T-cell (primary cell): ENCODE measurements around the gene ZNF598. TPM values are rescaled to one million over a fixed set of nuclear protein-coding genes. Genes with fewer than 3 reads are reported as not detected.
A peak's percentile ranks its signal among the peaks of the same experiment; 100 is the strongest.

ENCODE experiments used
- ATAC-seq, 4 experiments: fragments of 200-7000 bp in 3 of 4; fragments of 150-1000 bp in 1 of 4; cut with Tn5 transposase; replicated peaks in 1 of 4; 1 replicate in 3 of 4; 2 replicates in 1 of 4; pipeline ENCODE4 v1.10.0; 2021; ENCODE audit warnings: moderate library complexity in 3 of 4, mild to moderate bottlenecking in 2 of 4, moderate number of reproducible peaks in 1 of 4
- CTCF ChIA-PET, 2 donors: fragments of 300-600 bp; sonication (Branson Sonifier 250); formaldehyde crosslinking; loops; one replicate each; lab custom pipeline; 2022; ENCODE audit warnings: antibody characterized with exemption in 2 of 2; lab: Charles Lee
- POLR2A ChIA-PET, 2 donors: fragments of 300-600 bp; sonication (Branson Sonifier 250); formaldehyde crosslinking; loops; one replicate each; lab custom pipeline; 2022; ENCODE audit warnings: antibody characterized with exemption in 2 of 2; lab: Charles Lee
- DNase-seq, 35 experiments: peaks; one replicate each; pipeline versions ENCODE4 v3.0.0 to v3.0.0-alpha.2; 2013 to 2023
- H3K27ac ChIP-seq: one replicate; pipeline ENCODE4 v1.5.1; 2013; ENCODE audit warnings: low read length
- H3K27me3 ChIP-seq, 2 experiments: replicated peaks in 1 of 2; 1 replicate in 1 of 2; 2 replicates in 1 of 2; pipeline versions ENCODE4 v1.6.1 to v1.7.0; 2013; ENCODE audit warnings: low read length in 1 of 2, mixed read lengths in 1 of 2; ENCODE audit not compliant: control insufficient read depth in 2 of 2, insufficient read depth in 2 of 2; ENCODE audit errors: extremely low read depth in 1 of 2
- H3K36me3 ChIP-seq, 2 donors: 1 replicate in 1 of 2; 2 replicates in 1 of 2; pipeline versions ENCODE4 v1.6.1 to v1.7.0; 2013; ENCODE audit warnings: low read length in 1 of 2; ENCODE audit not compliant: control insufficient read depth in 2 of 2, insufficient read depth in 1 of 2; ENCODE audit errors: extremely low read depth in 1 of 2
- H3K4me1 ChIP-seq, 2 experiments: 1 replicate in 1 of 2; 2 replicates in 1 of 2; pipeline versions ENCODE4 v1.6.1 to v1.7.0; 2013; ENCODE audit warnings: low read length in 2 of 2, mixed read lengths in 1 of 2; ENCODE audit not compliant: insufficient read depth in 2 of 2, control insufficient read depth in 1 of 2; ENCODE audit errors: extremely low read depth in 1 of 2
- H3K4me3 ChIP-seq, 2 donors: 1 replicate in 1 of 2; 2 replicates in 1 of 2; pipeline versions ENCODE4 v1.5.1 to v1.7.0; 2013; ENCODE audit warnings: mild to moderate bottlenecking in 2 of 2, low read length in 1 of 2, moderate library complexity in 1 of 2; ENCODE audit not compliant: control insufficient read depth in 1 of 2; ENCODE audit errors: extremely low read depth in 1 of 2
- H3K9me3 ChIP-seq: 2 replicates; pipeline ENCODE4 v1.7.0; 2013
- H3K27ac Mint-ChIP-seq, 2 donors: one replicate each; pipeline ENCODE4 v1.8.0; 2020 to 2021; ENCODE audit warnings: mild to moderate bottlenecking in 2 of 2, mixed read lengths in 2 of 2
- H3K27me3 Mint-ChIP-seq, 2 donors: one replicate each; pipeline ENCODE4 v1.8.0; 2021 to 2022; ENCODE audit warnings: mixed read lengths in 2 of 2
- H3K36me3 Mint-ChIP-seq: one replicate; pipeline ENCODE4 v1.8.0; 2021; ENCODE audit warnings: mixed read lengths
- H3K4me1 Mint-ChIP-seq, 3 donors: one replicate each; pipeline ENCODE4 v1.8.0; 2020 to 2022; ENCODE audit warnings: mixed read lengths in 3 of 3, mild to moderate bottlenecking in 1 of 3
- H3K4me3 Mint-ChIP-seq, 3 donors: one replicate each; pipeline ENCODE4 v1.8.0; 2020 to 2022; ENCODE audit warnings: mild to moderate bottlenecking in 3 of 3, mixed read lengths in 3 of 3, moderate library complexity in 3 of 3
- H3K9me3 Mint-ChIP-seq, 3 donors: one replicate each; pipeline ENCODE4 v1.8.0; 2020 to 2022; ENCODE audit warnings: mixed read lengths in 3 of 3
- WGBS: methylation state at CpG from one replicate; pipeline ENCODE4 v1.1.5; 2013; ENCODE audit warnings: missing lambda C conversion rate; ENCODE audit not compliant: insufficient coverage; 5-methylcytosine and 5-hydroxymethylcytosine counted together
- total RNA-seq, 35 experiments: library from RNA in 6 of 35; stranded (reverse) in 6 of 35; fragments of 120-200 nt in 1 of 35; gene quantifications; one replicate each; pipeline versions ENCODE4 v1.2.1 to v1.2.4 and lab custom pipeline; 2013 to 2026

The ZNF598 gene
- total RNA-seq, 5 donors from 2014 or later (not counting 1 experiment from before 2014, with no cell fraction given) = 44.3 to 73.7 (median 68.8) TPM

DNA sequence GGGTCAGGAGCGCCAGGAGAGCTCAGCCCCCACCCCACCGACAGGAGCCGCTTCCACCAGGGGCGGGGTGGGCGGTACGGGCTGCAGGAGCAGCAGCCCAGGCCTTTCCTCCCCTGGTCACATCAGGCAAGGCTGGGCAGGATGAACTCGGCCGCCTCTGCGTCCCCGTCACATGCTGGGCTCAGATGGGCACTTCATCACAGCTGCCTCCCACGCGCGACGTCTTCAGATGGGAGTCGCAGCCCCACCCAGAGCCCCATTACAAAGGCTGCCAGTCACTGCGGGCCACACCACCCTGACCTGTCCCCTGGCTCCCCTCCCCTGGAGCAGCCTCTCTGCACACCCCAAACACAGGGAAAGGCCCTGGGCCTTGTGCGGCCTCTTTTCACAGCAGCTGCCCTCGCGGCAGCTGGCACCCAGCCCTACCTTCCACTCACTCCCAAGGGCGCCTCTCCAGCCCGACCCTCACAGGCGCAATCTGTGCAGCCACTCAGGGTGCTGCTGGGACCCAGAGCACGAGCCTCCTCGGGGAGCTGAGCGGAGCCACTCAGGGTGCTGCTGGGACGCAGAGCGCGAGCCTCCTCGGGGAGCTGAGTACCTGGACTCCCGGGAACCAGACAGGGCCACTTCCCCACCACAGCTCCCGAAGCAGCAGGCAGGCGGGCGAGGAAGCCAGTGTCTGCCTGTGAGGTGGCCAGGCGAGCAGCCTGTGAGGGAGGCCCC lies 4.7 kb downstream of the ZNF598 start:
- DNase-seq (no peak), ATAC-seq (no peak)
- Histone ChIP-seq H3K27me3 (no peaks in the 10 kb centered on the region), H3K36me3 (peaks cover 21 to 37% of the 10 kb centered on the region in 2 donors), H3K4me3 (no peak overlapping the region), H3K4me1 (peaks cover 14 to 61% of the 10 kb centered on the region in 2 experiments), H3K9me3 (no peaks in the 10 kb centered on the region), H3K27ac (no peak overlapping the region)
- Mint-ChIP-seq H3K9me3 (no peaks in the 10 kb centered on the region), H3K27ac (no peak overlapping the region), H3K36me3 (peaks cover 8% of the 10 kb centered on the region), H3K4me3 (no peak overlapping the region), H3K27me3 (no peaks in the 10 kb centered on the region), H3K4me1 (peaks cover 36 to 45% (median 37%) of the 10 kb centered on the region in 3 donors)
- WGBS = 90% methylated on average over 27 of the region's 34 CpGs
- ChIA-PET POLR2A (interaction anchor here (0.5 to 0.9 kb wide), 2 partner anchors 40 to 517 kb away, joined by 3 to 4 read pairs; partner anchors contain the start of gene RPS2 (in 1 of the 2)), CTCF (interaction anchor here (0.6 to 1.5 kb wide), 5 partner anchors 12 to 150 kb away, joined by 3 to 6 read pairs (median 4); partner anchors contain the start of genes MSRB1 (in 1 of the 2) and TRAF7 (in 1 of the 2))

DNA sequence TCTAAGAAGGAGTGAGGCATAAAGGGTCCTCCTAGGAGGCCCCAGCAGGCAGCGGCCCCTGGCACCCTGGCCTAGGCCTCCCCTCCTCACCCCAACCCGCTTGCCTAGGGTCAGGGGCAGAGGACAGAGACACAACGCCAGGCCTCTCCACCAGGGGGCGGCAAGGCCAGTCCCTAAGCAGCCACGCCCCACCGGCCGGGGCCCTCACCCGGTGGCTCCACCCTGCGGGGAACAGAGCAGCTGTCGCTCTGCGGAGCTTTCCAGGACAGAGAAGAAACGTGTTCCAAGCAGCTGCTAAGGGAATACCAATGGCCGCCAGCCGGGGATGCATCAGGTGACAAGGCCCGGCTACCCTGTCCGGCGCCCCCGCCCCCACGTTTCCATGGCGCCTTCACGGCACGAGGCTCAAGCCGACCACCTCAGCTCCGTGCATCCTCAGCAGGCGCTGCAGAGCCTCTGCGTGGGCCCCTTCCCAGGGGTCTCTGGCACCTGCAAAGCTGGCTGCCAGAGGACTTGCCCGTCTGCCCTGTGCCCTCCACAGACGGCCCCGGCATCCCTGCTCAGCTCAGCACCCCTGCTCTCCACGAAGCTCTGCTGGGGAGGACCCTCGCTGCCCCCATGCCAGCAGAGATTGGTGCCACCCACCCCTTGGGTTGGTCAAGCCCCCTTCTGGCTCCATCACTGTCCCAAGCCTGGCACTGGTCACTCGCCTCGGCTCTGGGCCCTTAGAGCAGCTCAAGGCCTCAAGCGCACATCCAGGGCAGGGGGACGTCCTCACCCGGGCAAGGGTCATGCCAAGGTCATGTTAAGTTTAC lies 5.6 kb downstream of the ZNF598 start:
- H3K27ac Mint-ChIP-seq = no peak overlapping the region
- ATAC-seq = peak; percentile 88 to 93 (median 90)
- ChIA-PET POLR2A (interaction anchor here (0.5 to 0.9 kb wide), 2 partner anchors 39 to 518 kb away, joined by 3 to 4 read pairs; partner anchors contain the start of gene RPS2 (in 1 of the 2)), CTCF (interaction anchor here (0.6 to 1.5 kb wide), 7 partner anchors 12 to 586 kb away, joined by 3 to 8 read pairs (median 4); partner anchors contain the start of genes MSRB1 (in 1 of the 2) and TRAF7 (in 1 of the 2))
- peak; percentile 67 to 91 (median 83) for DNase-seq
- WGBS = 41% methylated on average over 32 of the region's 36 CpGs
- H3K4me1 Mint-ChIP-seq = peaks cover 36 to 45% (median 36%) of the 10 kb centered on the region in 3 donors
- H3K4me3 Mint-ChIP-seq = no peak overlapping the region
- peaks cover 8% of the 10 kb centered on the region for H3K36me3 Mint-ChIP-seq
- H3K4me1 ChIP-seq = peaks cover 13 to 59% of the 10 kb centered on the region in 2 experiments
- no peaks in the 10 kb centered on the region for H3K9me3 Mint-ChIP-seq
- no peak overlapping the region for H3K4me3 ChIP-seq
- H3K27me3 Mint-ChIP-seq = no peaks in the 10 kb centered on the region
- no peaks in the 10 kb centered on the region for H3K27me3 ChIP-seq
- H3K36me3 ChIP-seq = peaks cover 26 to 46% of the 10 kb centered on the region in 2 donors
- no peaks in the 10 kb centered on the region for H3K9me3 ChIP-seq
- no peak overlapping the region for H3K27ac ChIP-seq

GRCh38 chr16:2003231-2003826 lies 6.3 kb downstream of the ZNF598 start:
- H3K27ac Mint-ChIP-seq = no peak overlapping the region
- WGBS = 86% methylated on average over 3 of the region's 8 CpGs
- POLR2A ChIA-PET = no interaction called here

DNA sequence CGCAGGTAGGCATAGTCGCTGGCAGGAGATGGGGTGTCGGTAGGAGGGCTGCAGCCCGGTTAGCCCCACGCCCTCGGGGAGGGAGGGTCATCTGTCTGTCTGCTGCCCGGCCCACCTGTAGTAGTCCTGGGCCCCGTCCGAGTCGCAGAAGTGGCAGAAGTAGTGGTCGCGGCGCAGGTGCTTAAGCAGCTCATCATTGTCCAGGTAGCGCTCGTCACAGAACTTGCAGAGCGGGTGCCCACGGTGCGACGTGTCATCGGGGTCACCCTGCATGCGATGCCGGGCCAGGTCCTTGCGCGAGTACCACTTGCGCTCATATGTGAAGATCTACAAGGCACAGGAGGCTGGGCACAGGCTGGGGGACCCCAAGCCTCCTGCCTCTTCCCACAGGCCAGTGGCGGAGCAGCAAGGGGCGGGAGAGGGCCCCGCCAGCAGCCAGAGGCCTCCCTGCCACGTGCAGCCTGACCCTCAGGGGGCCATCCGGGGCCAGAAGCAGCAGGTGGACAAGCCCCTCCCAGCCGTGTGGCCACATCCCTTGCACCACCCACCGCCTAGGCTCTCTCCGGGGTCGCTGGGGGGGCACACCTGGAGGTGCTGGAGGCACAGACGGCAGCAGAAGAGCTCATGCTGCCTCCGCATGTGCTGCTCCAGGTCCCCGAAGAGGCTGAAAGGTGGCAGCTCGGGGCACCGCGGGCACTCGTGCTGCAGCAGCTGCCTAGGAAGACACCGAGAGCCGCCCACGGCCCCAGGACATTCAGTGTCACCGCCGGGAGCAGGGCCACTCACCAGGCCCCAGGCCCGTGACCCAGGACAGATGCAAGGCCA lies 7.0 kb downstream of the ZNF598 start:
- Histone ChIP-seq H3K27me3 (no peaks in the 10 kb centered on the region), H3K27ac (no peak overlapping the region), H3K4me1 (peaks cover 2 to 45% of the 10 kb centered on the region in 2 experiments), H3K36me3 (peaks cover 28 to 59% of the 10 kb centered on the region in 2 donors), H3K9me3 (no peaks in the 10 kb centered on the region), H3K4me3 (no peak overlapping the region)
- ChIA-PET POLR2A (no interaction called here), CTCF (interaction anchor here in 1 of 2 donors (0.8 to 1.1 kb wide), 2 partner anchors 150 to 153 kb away, joined by 3 read pairs; partner anchors contain the start of gene TRAF7)
- H3K27ac Mint-ChIP-seq = no peak overlapping the region
- no peaks in the 10 kb centered on the region for H3K27me3 Mint-ChIP-seq
- WGBS = 97% methylated on average over 46 of the region's 47 CpGs
- H3K36me3 Mint-ChIP-seq = peaks cover 11% of the 10 kb centered on the region
- DNase-seq = no peak
- H3K4me3 Mint-ChIP-seq = no peak overlapping the region
- ATAC-seq = no peak
- H3K9me3 Mint-ChIP-seq = no peaks in the 10 kb centered on the region
- peaks cover 22 to 32% (median 23%) of the 10 kb centered on the region in 3 donors for H3K4me1 Mint-ChIP-seq

More at GRCh38 chr16:2003231-2003826, 6.3 kb downstream of the ZNF598 start:
- H3K4me1 Mint-ChIP-seq = peaks cover 29 to 39% (median 30%) of the 10 kb centered on the region in 3 donors
- CTCF ChIA-PET = interaction anchor here (0.6 to 1.5 kb wide), 4 partner anchors 137 to 586 kb away, joined by 3 to 8 read pairs (median 6); partner anchors contain the start of gene TRAF7 (in 1 of the 2)
- H3K27me3 Mint-ChIP-seq = no peaks in the 10 kb centered on the region
- DNase-seq (no peak), ATAC-seq (no peak)
- H3K4me3 ChIP-seq = no peak overlapping the region
- no peaks in the 10 kb centered on the region for H3K9me3 Mint-ChIP-seq
- no peak overlapping the region for H3K27ac ChIP-seq
- peaks cover 28 to 53% of the 10 kb centered on the region in 2 donors for H3K36me3 ChIP-seq
- H3K36me3 Mint-ChIP-seq = peaks cover 9% of the 10 kb centered on the region
- H3K27me3 ChIP-seq = no peaks in the 10 kb centered on the region
- no peak overlapping the region for H3K4me3 Mint-ChIP-seq
- H3K9me3 ChIP-seq = no peaks in the 10 kb centered on the region
- peaks cover 7 to 52% of the 10 kb centered on the region in 2 experiments for H3K4me1 ChIP-seq

DNA sequence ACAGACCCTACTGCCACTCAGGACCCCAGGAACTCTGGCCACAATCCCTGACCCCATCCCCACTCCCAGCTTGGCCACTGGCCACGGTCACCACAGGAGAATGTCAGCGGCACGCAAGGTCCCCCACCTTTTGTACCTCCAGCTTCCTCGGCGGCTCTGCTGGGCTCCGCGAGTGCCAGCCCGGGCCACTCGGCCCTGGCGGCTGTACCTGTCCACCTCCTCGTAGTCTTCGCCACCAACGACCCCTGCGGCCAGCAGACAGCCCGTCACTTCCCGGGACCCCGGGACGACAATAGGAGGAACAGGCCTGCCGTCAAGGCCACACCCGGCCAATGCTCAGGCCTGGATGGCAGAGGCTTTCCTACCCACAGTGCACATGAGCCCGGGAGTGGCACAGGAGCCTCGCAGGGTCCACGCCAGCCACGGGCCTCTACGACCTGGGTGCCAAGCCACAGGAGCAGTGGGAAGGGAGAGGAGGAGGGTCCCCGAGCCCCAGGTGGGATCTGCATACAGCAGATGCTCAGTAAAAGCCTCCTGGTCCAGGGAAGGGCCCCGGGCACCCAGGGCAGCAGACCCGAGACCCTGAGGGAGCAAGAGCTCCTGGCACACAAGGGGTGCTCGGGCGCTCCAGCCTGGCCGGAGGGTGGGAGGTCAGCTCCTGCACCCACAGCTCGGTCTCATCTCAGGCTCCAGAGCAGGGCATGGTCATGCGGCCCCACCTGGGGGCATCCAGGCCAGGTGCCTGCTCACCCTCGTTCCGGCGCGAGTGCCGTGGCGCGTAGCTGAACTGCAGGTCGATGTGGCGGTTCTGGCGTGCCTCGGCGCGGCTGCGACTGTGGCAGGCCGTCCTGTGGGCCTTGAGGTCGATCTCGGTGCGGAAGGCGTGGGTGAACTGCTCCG lies 7.9 kb downstream of the ZNF598 start:
- Histone ChIP-seq H3K4me3 (no peak overlapping the region), H3K9me3 (no peaks in the 10 kb centered on the region), H3K4me1 (peaks cover 2 to 36% of the 10 kb centered on the region in 2 experiments), H3K36me3 (peaks cover 30 to 61% of the 10 kb centered on the region in 2 donors), H3K27me3 (no peaks in the 10 kb centered on the region), H3K27ac (no peak overlapping the region)
- DNase-seq (no peak), ATAC-seq (no peak)
- H3K36me3 Mint-ChIP-seq = peaks cover 14% of the 10 kb centered on the region
- H3K27me3 Mint-ChIP-seq = no peaks in the 10 kb centered on the region
- H3K4me1 Mint-ChIP-seq = peaks cover 15 to 23% (median 15%) of the 10 kb centered on the region in 3 donors
- CTCF ChIA-PET = interaction anchor here in 1 of 2 donors (0.8 kb wide), 1 partner anchor 154 kb away, joined by 3 read pairs; the partner anchor contains the start of gene TRAF7
- no peak overlapping the region for H3K4me3 Mint-ChIP-seq
- POLR2A ChIA-PET = interaction anchor here in 1 of 2 donors (0.5 kb wide), 1 partner anchor 9 kb away, joined by 3 read pairs; no protein-coding TSS in a partner anchor
- 96% methylated on average over 53 of the region's 53 CpGs for WGBS
- no peaks in the 10 kb centered on the region for H3K9me3 Mint-ChIP-seq
- H3K27ac Mint-ChIP-seq = no peak overlapping the region
